Measurements from ENCODE around the gene CYTH3. TPM values are rescaled to one million over a fixed set of nuclear protein-coding genes. Genes with fewer than 3 reads are reported as not detected.
"Not testable (repeated sequence)": the region's sequence is repeated elsewhere in the genome, so short reads cannot be mapped to it uniquely, and the experiment has no call there.

CYTH3 gene
- total RNA-seq, 1 experiment from 2014 or later: 73.4 TPM

DNA sequence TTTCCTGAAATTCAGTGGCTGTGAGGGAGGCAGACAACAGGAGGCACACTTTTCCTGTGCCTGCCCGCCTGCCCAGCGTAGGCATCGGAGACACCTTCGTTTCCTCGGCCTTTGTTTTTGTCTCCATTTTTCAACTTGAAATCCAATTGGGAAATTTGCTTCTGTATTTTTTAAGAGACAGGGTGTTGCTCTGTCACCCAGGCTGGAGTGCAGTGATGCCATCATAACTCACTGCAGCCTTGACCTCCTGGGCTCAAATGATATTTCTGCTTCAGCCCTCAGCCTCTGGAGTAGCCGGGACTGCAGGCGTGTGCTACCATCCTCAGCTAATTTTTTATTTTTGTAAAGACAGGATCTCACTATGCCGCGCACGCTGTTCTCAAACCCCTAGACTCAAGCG lies 116.8 kb downstream of the CYTH3 start:
- Mint-ChIP-seq H3K27me3 (ENCODE audit: unreplicated experiment) (no peaks in the 10 kb centered on the region), H3K36me3 (ENCODE audit: insufficient read depth, unreplicated experiment) (peaks cover 77% of the 10 kb centered on the region), H3K9me3 (ENCODE audit: low read depth, unreplicated experiment) (no peaks in the 10 kb centered on the region), H3K4me1 (ENCODE audit: low read depth, unreplicated experiment) (no peaks in the 10 kb centered on the region), H3K27ac (ENCODE audit: unreplicated experiment) (no peak overlapping the region), H3K4me3 (ENCODE audit: low read depth, unreplicated experiment) (no peak overlapping the region)
- BruUV-seq (replicated peaks): no TSS peak
- TF ChIP-seq, protein P1, sequence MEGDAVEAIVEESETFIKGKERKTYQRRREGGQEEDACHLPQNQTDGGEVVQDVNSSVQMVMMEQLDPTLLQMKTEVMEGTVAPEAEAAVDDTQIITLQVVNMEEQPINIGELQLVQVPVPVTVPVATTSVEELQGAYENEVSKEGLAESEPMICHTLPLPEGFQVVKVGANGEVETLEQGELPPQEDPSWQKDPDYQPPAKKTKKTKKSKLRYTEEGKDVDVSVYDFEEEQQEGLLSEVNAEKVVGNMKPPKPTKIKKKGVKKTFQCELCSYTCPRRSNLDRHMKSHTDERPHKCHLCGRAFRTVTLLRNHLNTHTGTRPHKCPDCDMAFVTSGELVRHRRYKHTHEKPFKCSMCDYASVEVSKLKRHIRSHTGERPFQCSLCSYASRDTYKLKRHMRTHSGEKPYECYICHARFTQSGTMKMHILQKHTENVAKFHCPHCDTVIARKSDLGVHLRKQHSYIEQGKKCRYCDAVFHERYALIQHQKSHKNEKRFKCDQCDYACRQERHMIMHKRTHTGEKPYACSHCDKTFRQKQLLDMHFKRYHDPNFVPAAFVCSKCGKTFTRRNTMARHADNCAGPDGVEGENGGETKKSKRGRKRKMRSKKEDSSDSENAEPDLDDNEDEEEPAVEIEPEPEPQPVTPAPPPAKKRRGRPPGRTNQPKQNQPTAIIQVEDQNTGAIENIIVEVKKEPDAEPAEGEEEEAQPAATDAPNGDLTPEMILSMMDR (IDR thresholded peaks at IDR 0.05; ENCODE audit: unreplicated experiment): no peak
- DNase-seq: no peak
- CTCF ChIA-PET: no interaction called here
- intact Hi-C loops (cut with micrococcal nuclease; ENCODE audit: unreplicated experiment): no loop called here

DNA sequence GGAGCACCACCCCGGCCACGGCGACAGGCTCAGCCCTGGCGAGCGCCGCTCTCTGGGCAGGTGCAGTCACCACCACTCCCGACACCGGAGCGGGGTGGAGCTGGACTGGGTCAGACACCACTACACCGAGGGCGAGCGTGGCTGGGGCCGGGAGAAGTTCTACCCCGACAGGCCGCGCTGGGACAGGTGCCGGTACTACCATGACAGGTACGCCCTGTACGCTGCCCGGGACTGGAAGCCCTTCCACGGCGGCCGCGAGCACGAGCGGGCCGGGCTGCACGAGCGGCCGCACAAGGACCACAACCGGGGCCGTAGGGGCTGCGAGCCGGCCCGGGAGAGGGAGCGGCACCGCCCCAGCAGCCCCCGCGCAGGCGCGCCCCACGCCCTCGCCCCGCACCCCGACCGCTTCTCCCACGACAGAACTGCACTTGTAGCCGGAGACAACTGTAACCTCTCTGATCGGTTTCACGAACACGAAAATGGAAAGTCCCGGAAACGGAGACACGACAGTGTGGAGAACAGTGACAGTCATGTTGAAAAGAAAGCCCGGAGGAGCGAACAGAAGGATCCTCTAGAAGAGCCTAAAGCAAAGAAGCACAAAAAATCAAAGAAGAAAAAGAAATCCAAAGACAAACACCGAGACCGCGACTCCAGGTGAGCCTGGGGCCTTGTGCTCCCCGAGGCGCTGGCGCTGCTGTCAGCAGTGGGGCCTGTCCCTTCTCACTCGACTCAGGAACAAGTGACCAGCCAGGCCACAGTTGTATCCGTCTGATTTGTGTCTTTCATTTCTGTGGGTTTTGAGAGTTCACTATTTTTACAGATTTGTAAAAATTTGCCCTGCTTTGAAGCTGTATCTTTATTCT lies 117.7 kb downstream of the CYTH3 start:
- Mint-ChIP-seq H3K36me3 (ENCODE audit: insufficient read depth, unreplicated experiment) (peaks cover 73% of the 10 kb centered on the region), H3K4me3 (ENCODE audit: low read depth, unreplicated experiment) (no peak overlapping the region), H3K4me1 (ENCODE audit: low read depth, unreplicated experiment) (no peaks in the 10 kb centered on the region), H3K27ac (ENCODE audit: unreplicated experiment) (no peak overlapping the region), H3K27me3 (ENCODE audit: unreplicated experiment) (no peaks in the 10 kb centered on the region), H3K9me3 (ENCODE audit: low read depth, unreplicated experiment) (no peaks in the 10 kb centered on the region)
- no TSS peak for BruUV-seq (replicated peaks)
- TF ChIP-seq, protein P1 (IDR thresholded peaks at IDR 0.05; ENCODE audit: unreplicated experiment): no peak
- DNase-seq: no peak
- intact Hi-C loops (cut with micrococcal nuclease; ENCODE audit: unreplicated experiment): no loop called here
- CTCF ChIA-PET: no interaction called here

DNA sequence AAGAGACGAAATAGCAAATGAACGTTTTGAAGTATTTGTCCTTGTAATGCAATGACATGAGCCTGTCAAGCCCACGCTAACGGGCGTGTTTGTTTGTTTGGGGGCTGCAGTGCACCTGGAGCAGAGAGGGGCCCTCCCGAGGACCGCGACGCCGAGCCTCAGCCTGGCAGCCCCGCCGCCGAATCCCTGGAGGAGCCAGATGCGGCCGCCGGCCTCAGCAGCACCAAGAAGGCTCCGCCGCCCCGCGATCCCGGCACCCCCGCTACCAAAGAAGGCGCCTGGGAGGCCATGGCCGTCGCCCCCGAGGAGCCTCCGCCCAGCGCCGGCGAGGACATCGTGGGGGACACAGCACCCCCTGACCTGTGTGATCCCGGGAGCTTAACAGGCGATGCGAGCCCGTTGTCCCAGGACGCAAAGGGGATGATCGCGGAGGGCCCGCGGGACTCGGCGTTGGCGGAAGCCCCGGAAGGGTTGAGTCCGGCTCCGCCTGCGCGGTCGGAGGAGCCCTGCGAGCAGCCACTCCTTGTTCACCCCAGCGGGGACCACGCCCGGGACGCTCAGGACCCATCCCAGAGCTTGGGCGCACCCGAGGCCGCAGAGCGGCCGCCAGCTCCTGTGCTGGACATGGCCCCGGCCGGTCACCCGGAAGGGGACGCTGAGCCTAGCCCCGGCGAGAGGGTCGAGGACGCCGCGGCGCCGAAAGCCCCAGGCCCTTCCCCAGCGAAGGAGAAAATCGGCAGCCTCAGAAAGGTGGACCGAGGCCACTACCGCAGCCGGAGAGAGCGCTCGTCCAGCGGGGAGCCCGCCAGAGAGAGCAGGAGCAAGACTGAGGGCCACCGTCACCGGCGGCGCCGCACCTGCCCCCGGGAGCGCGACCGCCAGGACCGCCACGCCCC lies 118.5 kb downstream of the CYTH3 start:
- intact Hi-C loops (cut with micrococcal nuclease; ENCODE audit: unreplicated experiment): no loop called here
- CTCF ChIA-PET: no interaction called here
- no peak overlapping the region for H3K4me3 Mint-ChIP-seq (ENCODE audit: low read depth, unreplicated experiment)
- TF ChIP-seq, protein P1 (IDR thresholded peaks at IDR 0.05; ENCODE audit: unreplicated experiment): no peak
- H3K27me3 Mint-ChIP-seq (ENCODE audit: unreplicated experiment): no peaks in the 10 kb centered on the region
- BruUV-seq (replicated peaks): no TSS peak
- H3K9me3 Mint-ChIP-seq (ENCODE audit: low read depth, unreplicated experiment): no peaks in the 10 kb centered on the region
- peaks cover 73% of the 10 kb centered on the region for H3K36me3 Mint-ChIP-seq (ENCODE audit: insufficient read depth, unreplicated experiment)
- H3K27ac Mint-ChIP-seq (ENCODE audit: unreplicated experiment): no peak overlapping the region
- H3K4me1 Mint-ChIP-seq (ENCODE audit: low read depth, unreplicated experiment): no peaks in the 10 kb centered on the region
- no peak for DNase-seq

DNA sequence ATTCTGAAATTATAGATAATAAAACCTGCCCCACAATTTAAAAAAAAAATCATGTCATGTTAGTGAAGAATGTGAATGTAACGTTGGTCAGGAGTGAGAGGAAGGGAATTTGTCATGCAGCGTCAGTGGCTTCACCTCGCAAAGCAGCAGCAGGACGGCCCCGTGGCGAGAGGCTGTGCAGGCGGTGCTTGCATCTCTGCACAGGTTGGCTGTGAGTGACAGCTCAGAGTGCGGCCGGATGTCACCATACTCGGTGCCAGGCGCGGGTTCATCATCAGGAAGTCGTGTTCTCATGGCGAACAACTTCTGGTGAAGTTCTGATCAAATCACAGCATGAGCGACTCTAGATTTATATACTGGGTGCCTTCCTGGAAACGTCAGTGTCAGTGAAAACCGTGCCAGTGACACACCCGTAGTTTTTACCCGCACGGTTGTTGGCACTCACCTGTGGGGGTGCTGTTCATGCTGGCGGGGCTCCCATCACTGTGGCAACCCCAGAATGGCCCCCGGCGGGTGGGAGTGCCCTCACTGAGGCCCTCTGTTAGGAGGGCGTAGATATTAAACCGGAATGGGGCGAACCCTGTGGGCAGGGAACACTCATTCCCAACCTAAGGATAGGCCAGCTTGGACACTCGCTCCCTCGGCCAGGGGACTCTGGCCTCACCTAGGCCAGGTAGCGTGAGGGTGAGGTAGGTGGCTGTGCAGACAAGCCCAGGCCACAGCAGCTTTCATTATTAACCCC lies 120.3 kb downstream of the CYTH3 start:
- no TSS peak for BruUV-seq (replicated peaks)
- CTCF ChIA-PET: no interaction called here
- Mint-ChIP-seq H3K27me3 (ENCODE audit: unreplicated experiment) (no peaks in the 10 kb centered on the region), H3K36me3 (ENCODE audit: insufficient read depth, unreplicated experiment) (peaks cover 74% of the 10 kb centered on the region), H3K27ac (ENCODE audit: unreplicated experiment) (no peak overlapping the region), H3K4me3 (ENCODE audit: low read depth, unreplicated experiment) (no peak overlapping the region), H3K9me3 (ENCODE audit: low read depth, unreplicated experiment) (no peaks in the 10 kb centered on the region), H3K4me1 (ENCODE audit: low read depth, unreplicated experiment) (no peaks in the 10 kb centered on the region)
- DNase-seq: no peak
- TF ChIP-seq, protein P1 (IDR thresholded peaks at IDR 0.05; ENCODE audit: unreplicated experiment): no peak
- intact Hi-C loops (cut with micrococcal nuclease; ENCODE audit: unreplicated experiment): no loop called here

DNA sequence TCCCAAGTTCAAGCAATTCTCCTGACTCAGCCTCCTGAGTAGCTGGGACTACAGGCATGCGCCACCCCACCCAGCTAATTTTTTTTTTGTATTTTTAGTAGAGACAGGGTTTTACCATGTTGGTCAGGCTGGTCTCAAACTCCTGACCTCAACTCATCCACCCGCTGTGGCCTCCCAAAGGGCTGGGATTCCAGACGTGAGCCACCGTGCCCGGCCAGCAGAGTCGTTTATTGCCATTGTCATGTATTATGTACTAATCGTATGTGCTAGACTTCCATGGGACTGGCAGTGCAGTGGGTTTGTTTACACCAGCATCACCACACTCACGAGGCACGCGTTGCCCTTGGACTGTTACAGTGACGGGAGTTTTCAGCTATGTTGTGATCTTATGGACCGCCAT lies 120.9 kb downstream of the CYTH3 start:
- H3K9me3 Mint-ChIP-seq (ENCODE audit: low read depth, unreplicated experiment); H3K4me3 Mint-ChIP-seq (ENCODE audit: low read depth, unreplicated experiment); H3K27me3 Mint-ChIP-seq (ENCODE audit: unreplicated experiment); H3K4me1 Mint-ChIP-seq (ENCODE audit: low read depth, unreplicated experiment); CTCF ChIA-PET; BruUV-seq (replicated peaks); H3K27ac Mint-ChIP-seq (ENCODE audit: unreplicated experiment); intact Hi-C loops (cut with micrococcal nuclease; ENCODE audit: unreplicated experiment); DNase-seq: not testable (repeated sequence)
- H3K36me3 Mint-ChIP-seq (ENCODE audit: insufficient read depth, unreplicated experiment): peaks cover 73% of the 10 kb centered on the region
